Measurements from ENCODE around the gene BLACAT1.

BLACAT1 gene

DNA sequence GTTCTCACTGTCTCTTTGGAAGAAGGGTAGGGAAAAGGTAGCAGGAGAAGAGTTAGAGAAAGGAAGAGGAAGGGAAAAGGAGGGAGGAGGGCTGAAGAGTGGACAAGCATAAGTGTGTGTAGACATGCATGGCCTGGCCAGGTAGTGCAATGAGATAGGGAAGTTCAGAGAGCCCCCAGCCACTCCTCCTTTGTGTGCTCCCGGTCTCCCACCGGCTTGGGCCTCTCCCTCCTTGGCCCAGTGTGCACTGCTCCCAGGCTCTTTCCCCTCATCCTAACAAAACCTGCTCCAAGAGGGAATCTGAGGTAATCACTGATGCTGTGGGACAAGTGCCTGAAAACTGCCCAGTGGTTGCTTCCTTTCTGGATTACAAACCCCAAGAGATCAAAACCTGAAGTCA lies 23.7 kb downstream of the BLACAT1 start:
- DNase-seq = no peak
- Histone ChIP-seq H3K27me3 (replicated peaks; ENCODE audit: control insufficient read depth, insufficient read depth, low read length, poor library complexity, severe bottlenecking) (no peaks in the 10 kb centered on the region), H3K27ac (ENCODE audit: insufficient read depth, low read length, poor library complexity, severe bottlenecking) (no peak overlapping the region), H3K4me3 (ENCODE audit: insufficient read depth, low read depth, low read length, poor library complexity, severe bottlenecking) (no peak overlapping the region), H3K36me3 (ENCODE audit: control insufficient read depth, insufficient read depth, low read length) (no peaks in the 10 kb centered on the region), H3K4me1 (ENCODE audit: control insufficient read depth, insufficient read depth, low read length, poor library complexity, severe bottlenecking) (peaks cover 3% of the 10 kb centered on the region), H3K9me3 (ENCODE audit: control insufficient read depth, low read length) (no peaks in the 10 kb centered on the region)

DNA sequence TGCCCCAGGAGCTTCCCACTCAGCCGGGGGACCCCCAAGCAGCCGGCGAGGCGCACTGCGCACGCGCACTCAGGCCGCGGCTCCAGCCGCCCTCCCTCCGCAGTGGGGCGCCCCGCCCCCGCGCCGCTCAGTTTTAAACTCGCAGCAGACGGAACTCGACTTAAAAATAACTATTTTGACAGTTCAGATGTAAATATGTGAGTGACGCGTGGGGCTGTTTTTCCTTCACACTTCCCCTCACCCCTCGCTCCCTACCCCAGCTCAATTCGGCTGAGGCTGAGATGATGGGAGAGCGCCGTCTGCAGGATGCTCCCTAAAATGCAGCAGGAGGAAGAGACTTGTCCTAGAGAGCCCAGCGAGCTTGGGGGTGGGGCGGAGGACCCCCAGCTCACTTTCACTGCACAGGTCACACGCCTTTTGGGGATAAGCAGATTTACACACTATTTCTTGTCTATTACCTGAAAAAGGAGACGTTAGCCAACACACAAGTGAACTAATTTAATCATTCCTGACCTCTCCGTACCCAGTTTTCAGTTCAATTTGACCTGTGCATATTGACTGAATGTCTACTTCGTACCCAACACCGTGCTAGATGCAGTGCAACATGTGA lies 25.0 kb downstream of the BLACAT1 start:
- Histone ChIP-seq H3K36me3 (ENCODE audit: control insufficient read depth, insufficient read depth, low read length) (no peaks in the 10 kb centered on the region), H3K27me3 (replicated peaks; ENCODE audit: control insufficient read depth, insufficient read depth, low read length, poor library complexity, severe bottlenecking) (no peaks in the 10 kb centered on the region), H3K4me3 (ENCODE audit: insufficient read depth, low read depth, low read length, poor library complexity, severe bottlenecking) (peak overlapping the region; percentile 52), H3K4me1 (ENCODE audit: control insufficient read depth, insufficient read depth, low read length, poor library complexity, severe bottlenecking) (peaks cover 3% of the 10 kb centered on the region), H3K9me3 (ENCODE audit: control insufficient read depth, low read length) (no peaks in the 10 kb centered on the region), H3K27ac (ENCODE audit: insufficient read depth, low read length, poor library complexity, severe bottlenecking) (no peak overlapping the region)
- DNase-seq = peak in 2 of 3 donors; percentile 21 to 24

DNA sequence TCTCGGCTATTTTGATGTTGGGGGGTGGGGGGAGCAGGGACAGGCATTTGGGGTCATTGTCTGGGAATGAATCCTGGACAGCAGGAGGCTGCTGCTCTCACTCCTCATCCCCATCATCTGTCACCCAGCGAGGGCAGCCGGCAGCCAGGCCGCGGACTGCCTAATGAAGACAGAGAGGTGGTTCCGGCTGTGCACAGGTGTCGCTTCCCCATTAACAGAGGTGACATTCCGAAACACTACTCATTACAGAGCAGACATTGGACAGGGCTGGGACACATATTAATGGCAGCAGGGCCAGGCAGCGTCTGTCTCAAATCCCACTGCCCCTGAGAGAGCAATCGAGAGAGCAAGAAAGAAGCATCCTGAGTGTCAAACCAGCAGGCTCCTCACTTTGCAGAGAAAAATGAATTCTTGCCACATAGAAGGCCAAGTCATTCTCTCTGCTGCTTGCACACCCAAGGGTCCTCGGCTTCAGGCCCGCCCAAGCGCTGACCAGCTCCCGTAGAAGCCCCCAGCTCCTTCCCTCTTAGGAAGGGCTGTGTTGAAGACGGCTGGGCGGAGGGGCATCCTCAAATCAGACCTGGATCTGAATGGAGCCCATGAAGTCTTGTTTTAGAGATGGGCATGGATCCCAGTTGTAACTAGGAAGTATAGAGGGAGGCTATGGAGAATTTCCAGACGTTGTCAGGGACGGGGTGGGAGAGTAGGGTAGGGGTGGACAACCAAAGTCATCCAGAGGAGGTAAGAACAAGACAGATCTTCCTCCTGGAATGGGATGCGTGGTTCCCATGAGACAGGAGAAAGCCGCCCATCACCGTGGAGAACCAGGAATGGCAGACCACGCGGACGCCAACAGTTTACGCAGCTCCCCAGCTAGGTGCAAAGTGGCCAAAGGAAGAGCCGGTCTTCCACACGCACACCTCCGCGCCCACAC lies 25.8 kb downstream of the BLACAT1 start:
- H3K9me3 ChIP-seq (ENCODE audit: control insufficient read depth, low read length) = no peaks in the 10 kb centered on the region
- H3K27me3 ChIP-seq (replicated peaks; ENCODE audit: control insufficient read depth, insufficient read depth, low read length, poor library complexity, severe bottlenecking) = no peaks in the 10 kb centered on the region
- H3K4me3 ChIP-seq (ENCODE audit: insufficient read depth, low read depth, low read length, poor library complexity, severe bottlenecking) = peak overlapping the region; percentile 52
- peaks cover 3% of the 10 kb centered on the region for H3K4me1 ChIP-seq (ENCODE audit: control insufficient read depth, insufficient read depth, low read length, poor library complexity, severe bottlenecking)
- no peaks in the 10 kb centered on the region for H3K36me3 ChIP-seq (ENCODE audit: control insufficient read depth, insufficient read depth, low read length)
- no peak overlapping the region for H3K27ac ChIP-seq (ENCODE audit: insufficient read depth, low read length, poor library complexity, severe bottlenecking)
- no peak for DNase-seq

DNA sequence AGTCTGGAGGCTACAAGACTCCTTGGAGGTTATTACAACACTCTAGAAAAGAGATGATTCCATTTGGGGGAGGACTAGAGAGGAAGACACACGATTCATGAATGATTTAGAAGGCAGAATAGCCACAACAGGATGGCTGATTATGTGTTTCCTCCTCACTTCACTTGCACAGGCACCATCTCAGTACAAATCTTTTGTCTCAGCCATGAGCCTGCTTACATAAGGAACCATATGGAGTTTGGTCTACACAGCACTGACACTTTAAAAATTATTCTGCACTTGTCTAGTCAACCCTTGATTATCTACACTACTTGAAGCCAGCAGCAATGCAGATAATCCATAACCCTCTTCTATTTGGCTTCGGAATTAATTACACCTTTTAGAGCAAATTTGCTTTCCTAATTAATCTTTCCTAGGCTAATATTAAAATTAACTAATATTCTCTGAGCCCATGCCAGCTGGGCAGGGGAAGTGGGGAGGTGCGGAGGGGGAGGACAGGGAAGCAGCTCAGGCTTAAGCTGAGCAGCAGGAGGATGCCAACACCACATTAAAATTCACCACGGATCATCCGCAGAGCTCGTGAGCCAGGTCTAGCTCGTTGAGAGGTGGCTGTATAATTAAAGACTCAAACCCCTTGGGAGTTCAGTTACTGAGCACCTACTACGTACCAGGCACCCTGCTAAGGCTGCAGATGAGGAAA lies 30.8 kb downstream of the BLACAT1 start:
- Histone ChIP-seq H3K4me1 (ENCODE audit: control insufficient read depth, insufficient read depth, low read length, poor library complexity, severe bottlenecking) (no peaks in the 10 kb centered on the region), H3K27me3 (replicated peaks; ENCODE audit: control insufficient read depth, insufficient read depth, low read length, poor library complexity, severe bottlenecking) (no peaks in the 10 kb centered on the region), H3K4me3 (ENCODE audit: insufficient read depth, low read depth, low read length, poor library complexity, severe bottlenecking) (no peak overlapping the region), H3K36me3 (ENCODE audit: control insufficient read depth, insufficient read depth, low read length) (no peaks in the 10 kb centered on the region), H3K27ac (ENCODE audit: insufficient read depth, low read length, poor library complexity, severe bottlenecking) (no peak overlapping the region), H3K9me3 (ENCODE audit: control insufficient read depth, low read length) (no peaks in the 10 kb centered on the region)
- DNase-seq = no peak

DNA sequence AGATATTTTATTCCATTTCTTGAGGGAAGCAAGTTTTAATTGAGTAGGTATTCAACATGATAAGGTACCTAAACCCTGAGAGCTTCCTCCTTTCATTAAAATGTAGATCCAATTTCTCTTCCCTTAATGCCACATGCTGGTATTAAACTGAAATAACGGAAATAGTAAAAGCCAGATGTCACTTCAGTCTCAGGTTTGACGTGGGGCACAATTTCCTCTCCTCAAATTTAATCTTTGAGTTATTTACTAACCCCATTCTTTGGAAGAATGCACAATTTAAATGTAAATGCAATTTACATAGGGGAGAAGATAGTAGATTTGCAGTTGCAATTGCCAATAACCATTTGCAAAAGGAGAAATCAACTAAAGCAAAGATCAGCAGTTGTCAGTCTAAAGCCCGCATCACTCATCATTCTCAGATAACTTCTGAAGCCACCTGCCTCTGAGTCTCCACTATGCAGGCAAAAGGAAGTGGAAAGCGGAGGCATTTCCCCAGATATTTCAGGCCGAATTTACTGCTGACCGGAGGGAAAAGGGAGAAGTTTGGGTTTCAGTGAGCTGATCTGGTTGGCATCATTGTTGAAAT lies 31.9 kb downstream of the BLACAT1 start:
- no peaks in the 10 kb centered on the region for H3K36me3 ChIP-seq (ENCODE audit: control insufficient read depth, insufficient read depth, low read length)
- DNase-seq = no peak
- no peak overlapping the region for H3K27ac ChIP-seq (ENCODE audit: insufficient read depth, low read length, poor library complexity, severe bottlenecking)
- no peaks in the 10 kb centered on the region for H3K9me3 ChIP-seq (ENCODE audit: control insufficient read depth, low read length)
- H3K27me3 ChIP-seq (replicated peaks; ENCODE audit: control insufficient read depth, insufficient read depth, low read length, poor library complexity, severe bottlenecking) = no peaks in the 10 kb centered on the region
- no peak overlapping the region for H3K4me3 ChIP-seq (ENCODE audit: insufficient read depth, low read depth, low read length, poor library complexity, severe bottlenecking)
- no peaks in the 10 kb centered on the region for H3K4me1 ChIP-seq (ENCODE audit: control insufficient read depth, insufficient read depth, low read length, poor library complexity, severe bottlenecking)

DNA sequence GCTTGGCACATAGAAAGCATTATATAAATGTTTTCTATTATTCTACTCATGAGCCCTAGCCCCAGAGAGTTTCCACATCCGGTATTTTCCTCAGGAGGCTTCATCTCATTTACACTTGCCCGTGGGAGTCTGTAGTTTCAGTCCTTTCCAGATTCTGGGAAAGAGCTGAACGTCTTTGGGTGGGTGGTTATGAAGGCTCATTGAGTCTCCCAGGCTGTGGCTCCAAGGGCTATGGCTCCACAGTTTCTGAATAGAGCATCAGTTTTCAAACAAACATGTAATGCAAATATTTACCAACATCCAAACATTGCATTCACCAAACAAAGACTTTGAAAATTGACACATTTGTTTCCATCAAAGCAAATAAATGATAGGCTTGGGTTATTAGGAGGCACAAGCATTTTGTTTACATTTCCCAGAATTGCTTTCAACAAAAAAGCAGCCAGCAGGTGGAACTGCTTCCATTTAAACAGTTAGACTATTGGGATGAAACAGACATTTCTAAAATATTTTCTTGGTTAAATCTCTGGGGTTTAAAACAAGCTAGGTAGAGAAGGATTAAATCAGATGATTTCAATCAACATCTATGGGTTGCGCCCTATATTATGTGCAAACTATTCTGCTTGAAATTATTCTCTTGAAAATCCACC lies 32.7 kb downstream of the BLACAT1 start:
- no peak for DNase-seq
- Histone ChIP-seq H3K36me3 (ENCODE audit: control insufficient read depth, insufficient read depth, low read length) (no peaks in the 10 kb centered on the region), H3K27ac (ENCODE audit: insufficient read depth, low read length, poor library complexity, severe bottlenecking) (no peak overlapping the region), H3K27me3 (replicated peaks; ENCODE audit: control insufficient read depth, insufficient read depth, low read length, poor library complexity, severe bottlenecking) (no peaks in the 10 kb centered on the region), H3K4me1 (ENCODE audit: control insufficient read depth, insufficient read depth, low read length, poor library complexity, severe bottlenecking) (no peaks in the 10 kb centered on the region), H3K9me3 (ENCODE audit: control insufficient read depth, low read length) (no peaks in the 10 kb centered on the region), H3K4me3 (ENCODE audit: insufficient read depth, low read depth, low read length, poor library complexity, severe bottlenecking) (no peak overlapping the region)

DNA sequence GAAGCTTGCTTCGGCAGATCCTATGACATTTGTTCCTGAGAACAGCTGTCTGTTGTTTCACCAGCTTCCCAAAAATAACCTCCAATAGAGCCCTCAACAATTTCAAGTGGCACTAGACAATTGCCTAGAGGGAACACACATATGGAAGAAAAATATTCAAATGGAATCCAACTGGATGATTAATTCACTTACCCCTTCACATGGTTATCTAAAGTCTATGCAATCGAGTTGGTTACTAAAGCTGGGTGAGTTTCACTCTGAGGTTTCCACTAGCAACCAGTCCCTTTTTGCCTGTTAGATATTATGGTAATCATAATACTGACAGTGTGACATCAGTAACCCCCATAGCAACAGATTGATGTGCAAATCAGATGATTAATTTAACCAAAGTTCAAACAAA lies 34.0 kb downstream of the BLACAT1 start, which contains the start of gene LEMD1:
LEMD1 (minus strand) TSS at position 259 of the 400 bp plus-strand sequence. CDS start 1,520 bp downstream, outside the sequence.
- Histone ChIP-seq H3K9me3 (ENCODE audit: control insufficient read depth, low read length) (no peaks in the 10 kb centered on the region), H3K36me3 (ENCODE audit: control insufficient read depth, insufficient read depth, low read length) (no peaks in the 10 kb centered on the region), H3K4me3 (ENCODE audit: insufficient read depth, low read depth, low read length, poor library complexity, severe bottlenecking) (no peak within 1 kb of the TSS), H3K4me1 (ENCODE audit: control insufficient read depth, insufficient read depth, low read length, poor library complexity, severe bottlenecking) (no peaks in the 10 kb centered on the region), H3K27me3 (replicated peaks; ENCODE audit: control insufficient read depth, insufficient read depth, low read length, poor library complexity, severe bottlenecking) (no peaks in the 10 kb centered on the region), H3K27ac (ENCODE audit: insufficient read depth, low read length, poor library complexity, severe bottlenecking) (no peak within 1 kb of the TSS)
- no peak for DNase-seq

DNA sequence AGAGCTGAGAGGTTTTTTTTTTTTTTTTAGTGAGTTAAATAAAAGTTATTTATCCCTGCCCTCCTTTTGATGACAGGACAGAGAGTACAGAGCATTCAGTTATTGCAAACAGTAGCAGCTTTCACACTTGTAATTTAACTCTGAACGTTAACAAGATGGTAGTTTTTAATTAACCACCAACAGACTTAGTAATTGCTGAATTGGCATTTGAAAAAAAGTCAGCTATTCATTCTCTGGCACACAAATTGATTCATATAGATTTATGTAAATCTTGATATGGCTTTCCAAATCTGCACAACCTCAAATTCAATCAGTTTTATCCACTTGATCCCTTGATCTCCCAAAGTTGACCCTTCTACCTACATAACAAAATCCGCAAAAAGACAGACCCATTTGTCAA lies 34.9 kb downstream of the BLACAT1 start:
- no peaks in the 10 kb centered on the region for H3K9me3 ChIP-seq (ENCODE audit: control insufficient read depth, low read length)
- no peaks in the 10 kb centered on the region for H3K4me1 ChIP-seq (ENCODE audit: control insufficient read depth, insufficient read depth, low read length, poor library complexity, severe bottlenecking)
- H3K27ac ChIP-seq (ENCODE audit: insufficient read depth, low read length, poor library complexity, severe bottlenecking) = no peak overlapping the region
- no peaks in the 10 kb centered on the region for H3K27me3 ChIP-seq (replicated peaks; ENCODE audit: control insufficient read depth, insufficient read depth, low read length, poor library complexity, severe bottlenecking)
- H3K36me3 ChIP-seq (ENCODE audit: control insufficient read depth, insufficient read depth, low read length) = no peaks in the 10 kb centered on the region
- H3K4me3 ChIP-seq (ENCODE audit: insufficient read depth, low read depth, low read length, poor library complexity, severe bottlenecking) = no peak overlapping the region
- no peak for DNase-seq

DNA sequence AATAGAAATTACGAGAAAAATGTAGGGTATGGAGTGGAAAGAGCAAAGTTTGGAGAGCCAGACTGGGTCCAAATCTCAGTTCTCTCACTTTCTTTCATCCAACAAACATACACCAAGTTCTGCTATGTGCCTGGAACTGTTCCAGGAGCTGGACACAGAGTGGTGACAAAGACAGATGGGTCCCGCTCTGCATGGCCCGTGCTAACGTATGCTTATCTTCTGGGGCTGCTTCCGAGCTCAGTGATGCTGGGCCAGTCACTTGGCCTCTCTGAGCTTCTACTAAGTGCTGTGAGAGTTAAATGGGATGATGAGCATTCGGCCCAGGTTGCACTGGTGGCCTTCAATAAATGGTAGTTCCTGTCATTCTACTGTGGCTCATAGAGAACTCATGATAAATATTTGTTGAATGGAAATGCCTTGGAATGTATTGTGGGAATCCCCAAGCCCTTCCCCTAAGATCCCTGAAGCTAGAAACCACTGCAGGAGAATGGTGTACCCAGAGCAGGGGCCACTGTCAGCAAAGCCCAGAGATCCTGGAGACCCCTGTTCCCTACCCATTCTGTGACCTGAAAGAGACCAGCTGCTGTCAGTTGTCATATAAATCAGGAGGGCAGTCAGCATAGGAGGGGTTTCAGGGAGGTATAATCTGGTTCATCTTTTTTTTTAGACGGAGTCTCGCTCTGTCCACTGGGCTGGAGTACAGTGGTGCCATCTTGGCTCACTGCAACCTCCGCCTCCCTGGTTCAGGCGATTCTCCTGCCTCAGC lies 37.8 kb downstream of the BLACAT1 start:
- no peaks in the 10 kb centered on the region for H3K4me1 ChIP-seq (ENCODE audit: control insufficient read depth, insufficient read depth, low read length, poor library complexity, severe bottlenecking)
- no peak for DNase-seq
- H3K27ac ChIP-seq (ENCODE audit: insufficient read depth, low read length, poor library complexity, severe bottlenecking) = no peak overlapping the region
- no peaks in the 10 kb centered on the region for H3K36me3 ChIP-seq (ENCODE audit: control insufficient read depth, insufficient read depth, low read length)
- no peaks in the 10 kb centered on the region for H3K27me3 ChIP-seq (replicated peaks; ENCODE audit: control insufficient read depth, insufficient read depth, low read length, poor library complexity, severe bottlenecking)
- no peaks in the 10 kb centered on the region for H3K9me3 ChIP-seq (ENCODE audit: control insufficient read depth, low read length)
- H3K4me3 ChIP-seq (ENCODE audit: insufficient read depth, low read depth, low read length, poor library complexity, severe bottlenecking) = no peak overlapping the region

Measured in effector memory CD4-positive, alpha-beta T cell (primary cell).